ENCODE results near the gene BEAN1. TPM values are rescaled to one million over a fixed set of nuclear protein-coding genes. Genes with fewer than 3 reads are reported as not detected.

The BEAN1 gene
- total RNA-seq, 1 donor from 2014 or later = 3.7 TPM

- Mint-ChIP-seq H3K27me3 (ENCODE audit: low read depth) (peaks cover 6% of the 10 kb centered on the region), H3K27ac (ENCODE audit: unreplicated experiment) (no peak overlapping the region), H3K4me1 (ENCODE audit: low read depth) (peaks cover 3% of the 10 kb centered on the region), H3K9me3 (ENCODE audit: low read depth) (no peaks in the 10 kb centered on the region), H3K4me3 (ENCODE audit: unreplicated experiment) (no peak overlapping the region), H3K36me3 (ENCODE audit: low read depth) (peaks cover 2% of the 10 kb centered on the region)
- DNase-seq (ENCODE audit: low spot score) = peak; percentile 15
- TF ChIP-seq CTCF (IDR thresholded peaks at IDR 0.05) = no peak
These were observed 50.0 kb downstream of the BEAN1 start for GRCh38 chr16:66477028-66477515.

- H3K9me3 Mint-ChIP-seq (ENCODE audit: low read depth) = no peaks in the 10 kb centered on the region
- no peak overlapping the region for H3K4me3 Mint-ChIP-seq (ENCODE audit: unreplicated experiment)
- peak; percentile 68 for DNase-seq (ENCODE audit: low spot score)
- peak; percentile 81 for TF ChIP-seq CTCF (IDR thresholded peaks at IDR 0.05)
- no peak overlapping the region for H3K27ac Mint-ChIP-seq (ENCODE audit: unreplicated experiment)
- no peaks in the 10 kb centered on the region for H3K36me3 Mint-ChIP-seq (ENCODE audit: low read depth)
- peaks cover 6% of the 10 kb centered on the region for H3K4me1 Mint-ChIP-seq (ENCODE audit: low read depth)
- peaks cover 4% of the 10 kb centered on the region for H3K27me3 Mint-ChIP-seq (ENCODE audit: low read depth)
These were observed 51.8 kb downstream of the BEAN1 start for GRCh38 chr16:66478733-66479511.

- Mint-ChIP-seq H3K27ac (ENCODE audit: unreplicated experiment) (no peak overlapping the region), H3K9me3 (ENCODE audit: low read depth) (no peaks in the 10 kb centered on the region), H3K4me1 (ENCODE audit: low read depth) (peaks cover 8% of the 10 kb centered on the region), H3K4me3 (ENCODE audit: unreplicated experiment) (no peak overlapping the region), H3K36me3 (ENCODE audit: low read depth) (no peaks in the 10 kb centered on the region), H3K27me3 (ENCODE audit: low read depth) (peaks cover 2% of the 10 kb centered on the region)
- peak; percentile 80 for DNase-seq (ENCODE audit: low spot score)
- no peak for TF ChIP-seq CTCF (IDR thresholded peaks at IDR 0.05)
These were observed 52.7 kb downstream of the BEAN1 start for GRCh38 chr16:66479661-66480264.

GRCh38 chr16:66480265-66481080, 53.4 kb downstream of the BEAN1 start:
- H3K4me1 Mint-ChIP-seq (ENCODE audit: low read depth) = peaks cover 8% of the 10 kb centered on the region
- H3K27me3 Mint-ChIP-seq (ENCODE audit: low read depth) = no peaks in the 10 kb centered on the region
- no peaks in the 10 kb centered on the region for H3K9me3 Mint-ChIP-seq (ENCODE audit: low read depth)
- H3K36me3 Mint-ChIP-seq (ENCODE audit: low read depth) = no peaks in the 10 kb centered on the region
- H3K4me3 Mint-ChIP-seq (ENCODE audit: unreplicated experiment) = no peak overlapping the region
- TF ChIP-seq CTCF (IDR thresholded peaks at IDR 0.05) = no peak
- peak; percentile 84 for DNase-seq (ENCODE audit: low spot score)
- H3K27ac Mint-ChIP-seq (ENCODE audit: unreplicated experiment) = no peak overlapping the region

Data from chondrocyte (in vitro differentiated cells).